ENCODE measurements around the gene ANKS1A. TPM values are rescaled to one million over a fixed set of nuclear protein-coding genes. Genes with fewer than 3 reads are reported as not detected.
A peak's percentile ranks its signal among the peaks of the same experiment; 100 is the strongest.

ANKS1A gene
- total RNA-seq, 1 donor = 7.2 TPM

GRCh38 chr6:35093783-35094182 lies 204.7 kb downstream of the ANKS1A start:
- Histone ChIP-seq H3K4me1 (ENCODE audit: insufficient read depth, low read length) (peaks cover 65% of the 10 kb centered on the region), H3K27me3 (ENCODE audit: insufficient read depth, low read length) (no peaks in the 10 kb centered on the region), H2AFZ (ENCODE audit: low read length) (no peak overlapping the region), H3K36me3 (ENCODE audit: insufficient read depth, low read length) (no peaks in the 10 kb centered on the region), H3K4me3 (ENCODE audit: insufficient read depth, low read length) (no peak overlapping the region), H4K20me1 (ENCODE audit: insufficient read depth, low read length) (no peaks in the 10 kb centered on the region), H3K9me3 (ENCODE audit: low read depth, low read length) (no peaks in the 10 kb centered on the region), H3K4me2 (ENCODE audit: insufficient read depth, low read length) (no peak overlapping the region), H3K79me2 (ENCODE audit: insufficient read depth, low read length) (no peaks in the 10 kb centered on the region), H3K27ac (ENCODE audit: low read depth, low read length) (no peak overlapping the region)
- no peak for DNase-seq (ENCODE audit: insufficient read length, low spot score, missing footprints)
- no peak for TF ChIP-seq CTCF (IDR thresholded peaks at IDR 0.05; ENCODE audit: extremely low read depth, low read depth, low read length)

- Histone ChIP-seq H3K27me3 (ENCODE audit: insufficient read depth, low read length) (no peaks in the 10 kb centered on the region), H3K79me2 (ENCODE audit: insufficient read depth, low read length) (no peaks in the 10 kb centered on the region), H3K4me2 (ENCODE audit: insufficient read depth, low read length) (no peak overlapping the region), H3K27ac (ENCODE audit: low read depth, low read length) (no peak overlapping the region), H3K4me3 (ENCODE audit: insufficient read depth, low read length) (no peak overlapping the region), H2AFZ (ENCODE audit: low read length) (no peak overlapping the region), H3K4me1 (ENCODE audit: insufficient read depth, low read length) (peaks cover 65% of the 10 kb centered on the region), H4K20me1 (ENCODE audit: insufficient read depth, low read length) (no peaks in the 10 kb centered on the region), H3K9me3 (ENCODE audit: low read depth, low read length) (no peaks in the 10 kb centered on the region), H3K36me3 (ENCODE audit: insufficient read depth, low read length) (no peaks in the 10 kb centered on the region)
- no peak for TF ChIP-seq CTCF (IDR thresholded peaks at IDR 0.05; ENCODE audit: extremely low read depth, low read depth, low read length)
- DNase-seq (ENCODE audit: insufficient read length, low spot score, missing footprints) = no peak
Measured at GRCh38 chr6:35094183-35094582, 205.1 kb downstream of the ANKS1A start.

- peak; percentile 83 for DNase-seq (ENCODE audit: insufficient read length, low spot score, missing footprints)
- TF ChIP-seq CTCF (IDR thresholded peaks at IDR 0.05; ENCODE audit: extremely low read depth, low read depth, low read length) = no peak
- Histone ChIP-seq H3K4me2 (ENCODE audit: insufficient read depth, low read length) (peak overlapping the region; percentile 42), H3K9me3 (ENCODE audit: low read depth, low read length) (no peaks in the 10 kb centered on the region), H3K27me3 (ENCODE audit: insufficient read depth, low read length) (no peaks in the 10 kb centered on the region), H3K27ac (ENCODE audit: low read depth, low read length) (peak overlapping the region; percentile 78), H2AFZ (ENCODE audit: low read length) (no peak overlapping the region), H3K36me3 (ENCODE audit: insufficient read depth, low read length) (no peaks in the 10 kb centered on the region), H3K79me2 (ENCODE audit: insufficient read depth, low read length) (no peaks in the 10 kb centered on the region), H3K4me1 (ENCODE audit: insufficient read depth, low read length) (peaks cover 51% of the 10 kb centered on the region), H3K4me3 (ENCODE audit: insufficient read depth, low read length) (no peak overlapping the region), H4K20me1 (ENCODE audit: insufficient read depth, low read length) (no peaks in the 10 kb centered on the region)
Measured at GRCh38 chr6:35096129-35096862, 207.2 kb downstream of the ANKS1A start.

GRCh38 chr6:35099116-35099515 lies 210.1 kb downstream of the ANKS1A start:
- Histone ChIP-seq H4K20me1 (ENCODE audit: insufficient read depth, low read length) (no peaks in the 10 kb centered on the region), H3K9me3 (ENCODE audit: low read depth, low read length) (no peaks in the 10 kb centered on the region), H3K27me3 (ENCODE audit: insufficient read depth, low read length) (no peaks in the 10 kb centered on the region), H2AFZ (ENCODE audit: low read length) (no peak overlapping the region), H3K4me1 (ENCODE audit: insufficient read depth, low read length) (peaks cover 24% of the 10 kb centered on the region), H3K4me3 (ENCODE audit: insufficient read depth, low read length) (no peak overlapping the region), H3K79me2 (ENCODE audit: insufficient read depth, low read length) (no peaks in the 10 kb centered on the region), H3K27ac (ENCODE audit: low read depth, low read length) (no peak overlapping the region), H3K36me3 (ENCODE audit: insufficient read depth, low read length) (no peaks in the 10 kb centered on the region), H3K4me2 (ENCODE audit: insufficient read depth, low read length) (no peak overlapping the region)
- DNase-seq (ENCODE audit: insufficient read length, low spot score, missing footprints) = no peak
- TF ChIP-seq CTCF (IDR thresholded peaks at IDR 0.05; ENCODE audit: extremely low read depth, low read depth, low read length) = no peak

All from osteoblast (primary cell).